HEK293T (cell line): Measurements from ENCODE around the gene PTPRD.

Experiments used
- ARNT ChIP-seq: fragments of 450-650 bp; IDR thresholded peaks from 2 replicates; pipeline ENCODE4 v1.6.1; 2017; ENCODE audit warnings: mild to moderate bottlenecking
- BHLHE40 ChIP-seq: fragments of 450-650 bp; IDR thresholded peaks from 2 replicates; pipeline ENCODE4 v1.6.1; 2016; ENCODE audit warnings: mild to moderate bottlenecking, moderate library complexity, borderline replicate concordance
- SP1 ChIP-seq: fragments of 450-650 bp; IDR thresholded peaks from 2 replicates; pipeline ENCODE4 v1.6.1; 2017

- TF ChIP-seq ARNT (no peak), SP1 (no peak), BHLHE40 (no peak)
Observed at GRCh38 chr9:8332331-8332650, 2280.5 kb downstream of the PTPRD start.
